Heart left ventricle (tissue), 16 donors: Measurements from ENCODE around the gene PIP5K1C. TPM values are rescaled to one million over a fixed set of nuclear protein-coding genes. Genes with fewer than 3 reads are reported as not detected.

Experiments used
- ATAC-seq, 4 donors: fragments of 200-7000 bp; cut with Tn5 transposase; one replicate each; pipeline ENCODE4 v1.9.1; 2020 to 2022; ENCODE audit warnings: moderate library complexity in 4 of 4, mild to moderate bottlenecking in 3 of 4, moderate number of reproducible peaks in 1 of 4
- DNase-seq, 5 donors: peaks; one replicate each; pipeline ENCODE4 v3.0.0-alpha.2; 2020
- H3K27ac ChIP-seq, 12 donors: fragments of 200-600 bp; sonication (generic) in 4 of 12; one replicate each; pipeline versions ENCODE4 v1.5.0 to v1.8.0; 2016 to 2022; ENCODE audit warnings: mild to moderate bottlenecking in 2 of 12
- H3K27me3 ChIP-seq, 9 donors: fragments of 200-600 bp; sonication (generic) in 2 of 9; one replicate each; pipeline versions ENCODE4 v1.5.1 to v1.8.0; 2016 to 2022; ENCODE audit warnings: mild to moderate bottlenecking in 3 of 9
- H3K36me3 ChIP-seq, 9 donors: fragments of 200-600 bp; sonication (generic) in 2 of 9; one replicate each; pipeline versions ENCODE4 v1.5.0 to v1.8.0; 2018 to 2022; ENCODE audit warnings: mild to moderate bottlenecking in 2 of 9
- H3K4me1 ChIP-seq, 12 donors: fragments of 200-600 bp; sonication (generic) in 4 of 12; one replicate each; pipeline versions ENCODE4 v1.5.0 to v1.8.0; 2016 to 2022; ENCODE audit warnings: mild to moderate bottlenecking in 3 of 12
- H3K4me3 ChIP-seq, 12 donors: fragments of 200-600 bp; sonication (generic) in 4 of 12; one replicate each; pipeline versions ENCODE4 v1.5.0 to v1.8.0; 2017 to 2022; ENCODE audit warnings: mild to moderate bottlenecking in 9 of 12, moderate library complexity in 4 of 12
- H3K9me3 ChIP-seq, 12 donors: fragments of 200-600 bp; sonication (generic) in 4 of 12; one replicate each; pipeline versions ENCODE4 v1.5.0 to v1.8.0; 2016 to 2022; ENCODE audit warnings: mild to moderate bottlenecking in 1 of 12
- POLR2A ChIP-seq, 2 donors: fragments of 450-650 bp; IDR thresholded peaks; one replicate each; pipeline ENCODE4 v1.6.1; 2017; ENCODE audit warnings: antibody characterized with exemption in 2 of 2, mild to moderate bottlenecking in 2 of 2, moderate library complexity in 2 of 2
- WGBS, 4 donors: extraction: QIAGEN DNeasy Blood & Tissue Kit in 2 of 4; methylation state at CpG; one replicate each; pipeline versions ENCODE4 v1.1.5 to v1.1.7; 2013 to 2018; 5-methylcytosine and 5-hydroxymethylcytosine counted together
- intact Hi-C, 10 donors: fragments of 100-400 bp; cut with DNase I; formaldehyde crosslinking; loops; one replicate each; pipeline versions ENCODE4 v1.11.1 to v1.14.2; 2022
- polyA plus RNA-seq, 2 donors: library from polyadenylated mRNA; stranded (reverse); fragments of 200-250 nt; gene quantifications; one replicate each; pipeline ENCODE4 v1.2.3, GENCODE V29; 2013
- total RNA-seq, 9 donors: library from RNA; depleted of rRNA in 2 of 9; stranded (reverse); fragments of >200 nt in 2 of 9; fragmentation: NEBNext Ultra II Directional in 3 of 9; extraction: Animal tissue kit (Norgen Biotek cat#: 25700) in 3 of 9; gene quantifications; one replicate each; pipeline versions ENCODE4 v1.1.0 to v1.2.4, GENCODE V29; 2016 to 2023
- TF ChIP-seq, protein P1 (sequence below), 12 donors: fragments of 200-600 bp; sonication (generic) in 4 of 12; IDR thresholded peaks; one replicate each; pipeline versions ENCODE4 v1.5.0 to v1.8.0; 2018 to 2022; ENCODE audit warnings: antibody characterized with exemption in 12 of 12, mild to moderate bottlenecking in 5 of 12
- donor health status: ischemic (EF 13 %, LVEDD 7.1; RV severe dilation, severe dysfunction).
- donor health status: healthy with polysubstance abuse.
- donor health status: DM: no; HTN: yes; CAD: no.
- donor health status: DM: no; HTN: no; CAD: no.
- donor health status: ischemic (EF 25% LVEDD 6.9; RV normal size, moderate dysfunction).
- donor health status: ischemic (EF 25% LVEDD 5.7; RV mildly dilated, moderate dysfunction).
- donor health status: healthy.
- donor health status: DM: yes; HTN: yes; CAD: no.
- donor health status: ischemic (EF 35%, LVEDD 5.7; RV mildly dilated, moderate dysfunction).
- donor health status: nonischemic (EF 11% LVEDD 7.7; RV severe dilation, severe dysfunction).
- donor health status: DM: yes; HTN: yes; CAD: no.
- donor health status: PGD.
- donor health status: ischemic (EF 29% LVEDD 5.4; RV normal size, mild dysfunction).
- donor health status: nonischemic (EF 23%, LVEDD 6.1; RV moderate dilation, normal function).

Gene PIP5K1C
- total and polyA plus RNA-seq, 11 donors: 23.9 to 56.6 (median 36.3) TPM

DNA sequence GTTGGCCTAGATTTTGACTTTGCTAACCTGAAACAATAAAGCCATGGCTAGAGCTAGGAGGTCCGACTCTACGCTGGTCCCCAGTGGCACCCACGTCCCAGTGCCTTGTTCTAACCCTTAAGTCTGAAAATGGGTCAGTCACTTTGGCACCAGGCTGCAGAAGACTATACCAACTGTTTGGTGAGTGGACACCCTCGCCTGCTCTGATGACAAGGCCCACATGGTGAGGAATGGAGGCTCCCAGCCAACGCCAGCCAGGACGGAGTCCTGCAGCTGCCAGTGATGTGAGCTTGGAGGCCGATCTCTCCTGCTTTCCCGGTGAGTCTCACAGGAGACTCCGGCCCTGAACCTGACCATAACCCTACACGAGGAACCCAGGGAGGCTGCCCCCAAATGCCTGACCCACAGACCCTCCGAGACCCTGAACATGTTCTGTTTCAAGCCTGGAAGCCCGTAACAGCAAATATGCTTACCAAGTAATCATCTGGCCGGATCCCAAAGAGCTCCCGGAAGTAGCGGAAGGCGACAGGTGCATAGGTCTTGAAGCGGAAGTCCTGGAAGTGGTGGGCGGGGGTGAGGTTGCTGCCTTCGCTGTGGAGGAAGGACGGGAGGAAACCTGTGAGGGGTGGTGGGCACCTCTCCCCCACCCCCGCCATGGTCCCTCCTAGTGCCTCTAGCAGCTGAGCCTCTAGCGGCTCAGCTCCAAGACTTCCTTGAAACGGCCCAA lies 39.6 kb downstream of the PIP5K1C start:
- DNase-seq: no peak
- no peak overlapping the region for H3K4me3 ChIP-seq
- peaks cover 0 to 6% (median 2%) of the 10 kb centered on the region in 12 donors for H3K4me1 ChIP-seq
- peak in 1 of 4 donors; percentile 10 for ATAC-seq
- intact Hi-C loops: loop anchor here in 5 of 10 donors (10.0 kb wide), 2 partner anchors 164 to 544 kb away; no protein-coding TSS in a partner anchor
- WGBS, 4 donors: 74 to 84% (median 76%) methylated on average over 20 to 23 of the region's 23 CpGs
- no peaks in the 10 kb centered on the region for H3K9me3 ChIP-seq
- H3K27me3 ChIP-seq: no peaks in the 10 kb centered on the region
- peaks cover 0 to 97% (median 80%) of the 10 kb centered on the region in 9 donors for H3K36me3 ChIP-seq
- TF ChIP-seq, protein P1, sequence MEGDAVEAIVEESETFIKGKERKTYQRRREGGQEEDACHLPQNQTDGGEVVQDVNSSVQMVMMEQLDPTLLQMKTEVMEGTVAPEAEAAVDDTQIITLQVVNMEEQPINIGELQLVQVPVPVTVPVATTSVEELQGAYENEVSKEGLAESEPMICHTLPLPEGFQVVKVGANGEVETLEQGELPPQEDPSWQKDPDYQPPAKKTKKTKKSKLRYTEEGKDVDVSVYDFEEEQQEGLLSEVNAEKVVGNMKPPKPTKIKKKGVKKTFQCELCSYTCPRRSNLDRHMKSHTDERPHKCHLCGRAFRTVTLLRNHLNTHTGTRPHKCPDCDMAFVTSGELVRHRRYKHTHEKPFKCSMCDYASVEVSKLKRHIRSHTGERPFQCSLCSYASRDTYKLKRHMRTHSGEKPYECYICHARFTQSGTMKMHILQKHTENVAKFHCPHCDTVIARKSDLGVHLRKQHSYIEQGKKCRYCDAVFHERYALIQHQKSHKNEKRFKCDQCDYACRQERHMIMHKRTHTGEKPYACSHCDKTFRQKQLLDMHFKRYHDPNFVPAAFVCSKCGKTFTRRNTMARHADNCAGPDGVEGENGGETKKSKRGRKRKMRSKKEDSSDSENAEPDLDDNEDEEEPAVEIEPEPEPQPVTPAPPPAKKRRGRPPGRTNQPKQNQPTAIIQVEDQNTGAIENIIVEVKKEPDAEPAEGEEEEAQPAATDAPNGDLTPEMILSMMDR (IDR thresholded peaks at IDR 0.05): no peak
- TF ChIP-seq POLR2A (IDR thresholded peaks at IDR 0.05): no peak
- H3K27ac ChIP-seq: peak overlapping the region in 1 of 12 donors; percentile 10

DNA sequence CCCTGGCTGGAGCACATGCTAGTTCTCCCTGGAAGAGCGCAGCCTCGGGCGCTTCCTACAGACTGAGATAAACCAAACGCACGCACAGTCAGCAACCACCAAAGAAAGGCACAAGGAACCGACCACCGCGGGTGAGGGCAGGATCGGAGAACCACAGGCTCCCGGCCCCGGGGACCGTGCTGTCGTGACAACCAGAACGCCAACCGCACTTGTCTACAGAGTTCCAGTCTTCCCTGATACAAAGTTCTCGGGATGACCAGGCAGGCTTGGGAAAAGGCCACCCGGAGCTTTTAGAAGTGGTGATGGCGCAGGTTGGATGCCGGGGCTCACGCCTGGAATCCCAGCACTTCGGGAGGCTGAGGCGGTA lies 40.5 kb downstream of the PIP5K1C start:
- WGBS, 4 donors: 89 to 96% (median 93%) methylated on average over 19 to 22 of the region's 22 CpGs
- DNase-seq (no peak), ATAC-seq (no peak)
- intact Hi-C loops: loop anchor here in 5 of 10 donors (10.0 kb wide), 2 partner anchors 165 to 545 kb away; no protein-coding TSS in a partner anchor
- TF ChIP-seq POLR2A (IDR thresholded peaks at IDR 0.05): no peak
- H3K4me3 ChIP-seq: no peak overlapping the region
- H3K9me3 ChIP-seq: no peaks in the 10 kb centered on the region
- peaks cover 0 to 96% (median 77%) of the 10 kb centered on the region in 9 donors for H3K36me3 ChIP-seq
- H3K27ac ChIP-seq: no peak overlapping the region
- no peaks in the 10 kb centered on the region for H3K27me3 ChIP-seq
- H3K4me1 ChIP-seq: peaks cover 0 to 5% (median 0%) of the 10 kb centered on the region in 12 donors

DNA sequence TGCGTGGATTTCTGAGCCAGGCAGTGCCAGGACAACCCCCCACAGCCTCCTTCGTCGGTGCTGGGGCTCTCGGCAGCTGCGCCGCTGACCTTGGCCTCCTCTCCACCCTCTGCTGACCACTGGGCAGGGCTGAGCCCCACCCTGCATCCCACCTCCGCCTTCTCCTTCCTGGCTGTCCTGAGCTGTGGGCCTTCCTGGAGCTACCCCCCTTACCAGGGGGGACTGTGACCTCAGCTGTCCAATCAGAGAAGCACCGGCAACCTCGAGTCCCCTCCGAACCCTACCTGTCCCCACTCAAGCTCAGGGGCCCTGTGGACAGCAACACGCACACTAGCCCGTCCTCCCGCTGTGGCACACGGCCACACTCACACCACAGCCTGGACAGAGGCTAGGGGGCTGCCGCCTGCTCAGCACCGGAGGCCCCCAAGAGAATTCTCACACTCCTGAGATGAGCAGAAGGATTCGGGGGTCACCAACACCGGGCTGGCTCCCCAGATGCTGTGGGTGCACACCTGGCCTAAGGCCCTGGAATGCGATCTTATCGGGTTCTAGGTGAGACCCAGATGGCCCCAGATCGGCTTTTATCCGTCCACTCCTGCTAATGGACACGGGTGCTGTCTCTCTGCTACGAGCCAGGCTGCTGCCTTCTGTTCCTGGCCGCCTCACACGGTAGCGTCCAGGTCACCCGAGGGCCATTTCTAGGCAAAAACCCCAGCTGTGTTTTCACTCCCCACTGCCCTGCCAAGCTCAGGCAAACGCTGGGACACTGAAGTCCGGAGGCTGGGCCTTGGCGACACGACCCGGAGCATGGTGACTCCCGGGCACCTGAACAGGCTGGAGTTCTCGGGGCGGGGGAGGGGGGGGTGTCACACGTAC lies 41.2 kb downstream of the PIP5K1C start:
- no peak for DNase-seq
- 88 to 93% (median 92%) methylated on average over 16 to 37 of the region's 37 CpGs for WGBS, 4 donors

More for the DNA sequence above, 41.2 kb downstream of the PIP5K1C start:
- no peak overlapping the region for H3K27ac ChIP-seq
- ATAC-seq: no peak
- H3K36me3 ChIP-seq: peaks cover 0 to 92% (median 71%) of the 10 kb centered on the region in 9 donors
- TF ChIP-seq, protein P1 (IDR thresholded peaks at IDR 0.05): no peak
- no peak for TF ChIP-seq POLR2A (IDR thresholded peaks at IDR 0.05)
- intact Hi-C loops: no loop called here
- peaks cover 0 to 5% (median 0%) of the 10 kb centered on the region in 12 donors for H3K4me1 ChIP-seq
- H3K4me3 ChIP-seq: no peak overlapping the region
- no peaks in the 10 kb centered on the region for H3K27me3 ChIP-seq
- H3K9me3 ChIP-seq: no peaks in the 10 kb centered on the region
